ENCODE results near the gene MRPL1. TPM values are rescaled to one million over a fixed set of nuclear protein-coding genes. Genes with fewer than 3 reads are reported as not detected.
"Not testable (repeated sequence)": the region's sequence is repeated elsewhere in the genome, so short reads cannot be mapped to it uniquely, and the experiment has no call there.

Gene MRPL1
- total and polyA plus RNA-seq, 4 donors, result 10.5 to 20.6 (median 16.1) TPM

GRCh38 chr4:77931452-77932135 is 69.0 kb downstream of the MRPL1 start:
- 76% methylated on average over 9 of the region's 9 CpGs for WGBS
- Histone ChIP-seq H3K4me3 (ENCODE audit: low read depth in 1 of 3, low read length in 3 of 3) (no peak overlapping the region), H3K9ac (ENCODE audit: low read depth in 1 of 2, low read length in 2 of 2) (no peak overlapping the region), H3K4me1 (ENCODE audit: control insufficient read depth in 4 of 4, insufficient read depth in 4 of 4, low read length in 3 of 4) (peaks cover 0 to 6% (median 0%) of the 10 kb centered on the region in 4 donors), H3K9me3 (ENCODE audit: control insufficient read depth in 4 of 4, low read length in 3 of 4) (no peaks in the 10 kb centered on the region), H3K36me3 (ENCODE audit: control insufficient read depth in 4 of 4, insufficient read depth in 3 of 4, low read depth in 1 of 4, low read length in 3 of 4) (no peaks in the 10 kb centered on the region), H3K27ac (ENCODE audit: low read depth in 1 of 2, low read length in 2 of 2) (no peak overlapping the region), H3K27me3 (ENCODE audit: control insufficient read depth in 4 of 4, insufficient read depth in 4 of 4, low read length in 3 of 4) (no peaks in the 10 kb centered on the region)
- TF ChIP-seq YY1 (IDR thresholded peaks at IDR 0.05) (no peak), JUND (IDR thresholded peaks at IDR 0.05) (no peak), SP1 (IDR thresholded peaks at IDR 0.05) (no peak)
- TF ChIP-seq, protein P1, sequence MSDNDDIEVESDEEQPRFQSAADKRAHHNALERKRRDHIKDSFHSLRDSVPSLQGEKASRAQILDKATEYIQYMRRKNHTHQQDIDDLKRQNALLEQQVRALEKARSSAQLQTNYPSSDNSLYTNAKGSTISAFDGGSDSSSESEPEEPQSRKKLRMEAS (IDR thresholded peaks at IDR 0.05), result no peak
- no peak for DNase-seq (ENCODE audit: low spot score)

DNA sequence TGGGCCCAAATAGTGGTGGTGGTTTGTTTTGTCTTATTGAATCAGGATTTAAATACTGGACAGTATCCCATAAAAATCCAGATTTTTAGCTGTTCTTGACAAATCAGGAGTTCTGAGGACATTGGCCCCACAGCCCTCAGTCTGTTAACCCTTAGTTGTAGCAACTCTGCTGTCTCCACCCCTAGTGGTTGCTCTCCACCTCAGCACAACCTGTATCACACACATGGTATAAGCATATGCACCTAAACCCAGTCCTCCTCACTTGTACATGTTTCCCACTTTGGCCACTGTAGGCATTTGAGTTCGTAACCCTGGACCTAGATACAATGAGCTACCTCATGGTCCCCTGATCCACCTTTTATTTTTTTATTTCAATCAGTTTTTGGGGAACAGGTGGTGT is 75.9 kb downstream of the MRPL1 start:
- H3K4me1 ChIP-seq (ENCODE audit: control insufficient read depth in 4 of 4, insufficient read depth in 4 of 4, low read length in 3 of 4), result no peaks in the 10 kb centered on the region
- TF ChIP-seq NR2F2 (IDR thresholded peaks at IDR 0.05), result no peak
- TF ChIP-seq GABPA (IDR thresholded peaks at IDR 0.05 in 1 of 2, conservative IDR thresholded peaks at IDR 0.05 in 1 of 2), result no peak
- H3K4me3 ChIP-seq (ENCODE audit: low read depth in 1 of 3, low read length in 3 of 3), result no peak overlapping the region
- H3K27ac ChIP-seq (ENCODE audit: low read depth in 1 of 2, low read length in 2 of 2), result no peak overlapping the region
- WGBS, result 97% methylated on average over 1 of the region's 1 CpG
- no peak overlapping the region for H3K9ac ChIP-seq (ENCODE audit: low read depth in 1 of 2, low read length in 2 of 2)
- no peaks in the 10 kb centered on the region for H3K36me3 ChIP-seq (ENCODE audit: control insufficient read depth in 4 of 4, insufficient read depth in 3 of 4, low read depth in 1 of 4, low read length in 3 of 4)
- no peaks in the 10 kb centered on the region for H3K9me3 ChIP-seq (ENCODE audit: control insufficient read depth in 4 of 4, low read length in 3 of 4)
- no peaks in the 10 kb centered on the region for H3K27me3 ChIP-seq (ENCODE audit: control insufficient read depth in 4 of 4, insufficient read depth in 4 of 4, low read length in 3 of 4)
- DNase-seq (ENCODE audit: low spot score), result no peak

GRCh38 chr4:77945929-77946328 is 83.3 kb downstream of the MRPL1 start:
- not testable (repeated sequence) for H3K27me3 ChIP-seq (ENCODE audit: control insufficient read depth in 4 of 4, insufficient read depth in 4 of 4, low read length in 3 of 4); H3K4me3 ChIP-seq (ENCODE audit: low read depth in 1 of 3, low read length in 3 of 3); H3K36me3 ChIP-seq (ENCODE audit: control insufficient read depth in 4 of 4, insufficient read depth in 3 of 4, low read depth in 1 of 4, low read length in 3 of 4); H3K4me1 ChIP-seq (ENCODE audit: control insufficient read depth in 4 of 4, insufficient read depth in 4 of 4, low read length in 3 of 4); H3K9ac ChIP-seq (ENCODE audit: low read depth in 1 of 2, low read length in 2 of 2); H3K9me3 ChIP-seq (ENCODE audit: control insufficient read depth in 4 of 4, low read length in 3 of 4); H3K27ac ChIP-seq (ENCODE audit: low read depth in 1 of 2, low read length in 2 of 2); DNase-seq (ENCODE audit: low spot score)
- WGBS, result 98% methylated on average over 10 of the region's 10 CpGs

DNA sequence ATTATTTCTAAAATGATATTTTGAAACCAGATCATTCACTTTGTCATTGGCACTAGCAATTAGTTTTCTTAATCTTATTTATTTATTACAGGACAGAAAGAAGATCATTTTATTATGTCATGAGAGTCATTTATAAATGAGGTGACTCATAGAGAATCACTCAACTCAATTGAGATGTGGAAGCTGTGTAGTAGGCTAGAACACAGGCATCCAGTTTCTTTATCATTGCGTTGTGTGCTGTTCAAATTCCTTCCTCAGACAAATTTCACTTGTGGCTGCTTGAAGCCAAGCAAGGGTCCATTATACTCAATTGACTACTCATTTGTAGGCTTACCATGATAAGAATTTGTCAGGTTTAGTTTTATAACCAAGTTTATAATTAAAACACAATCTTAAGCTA is 87.6 kb downstream of the MRPL1 start:
- Histone ChIP-seq H3K36me3 (ENCODE audit: control insufficient read depth in 4 of 4, insufficient read depth in 3 of 4, low read depth in 1 of 4, low read length in 3 of 4) (peaks cover 0 to 7% (median 6%) of the 10 kb centered on the region in 4 donors), H3K4me1 (ENCODE audit: control insufficient read depth in 4 of 4, insufficient read depth in 4 of 4, low read length in 3 of 4) (no peaks in the 10 kb centered on the region), H3K9ac (ENCODE audit: low read depth in 1 of 2, low read length in 2 of 2) (no peak overlapping the region), H3K4me3 (ENCODE audit: low read depth in 1 of 3, low read length in 3 of 3) (no peak overlapping the region), H3K27me3 (ENCODE audit: control insufficient read depth in 4 of 4, insufficient read depth in 4 of 4, low read length in 3 of 4) (no peaks in the 10 kb centered on the region), H3K27ac (ENCODE audit: low read depth in 1 of 2, low read length in 2 of 2) (no peak overlapping the region), H3K9me3 (ENCODE audit: control insufficient read depth in 4 of 4, low read length in 3 of 4) (no peaks in the 10 kb centered on the region)
- no peak for TF ChIP-seq HNF4G (IDR thresholded peaks at IDR 0.05)
- TF ChIP-seq HNF4A (conservative IDR thresholded peaks at IDR 0.05), result no peak
- no peak for TF ChIP-seq TAF1 (conservative IDR thresholded peaks at IDR 0.05)
- TF ChIP-seq RAD21 (IDR thresholded peaks at IDR 0.05), result no peak
- TF ChIP-seq FOXA2 (IDR thresholded peaks at IDR 0.05), result no peak
- no peak for TF ChIP-seq YY1 (IDR thresholded peaks at IDR 0.05)
- DNase-seq (ENCODE audit: low spot score), result no peak
- WGBS, result 98% methylated on average over 1 of the region's 1 CpG
